Measurements from ENCODE around the gene ENHO.

The ENHO gene

DNA sequence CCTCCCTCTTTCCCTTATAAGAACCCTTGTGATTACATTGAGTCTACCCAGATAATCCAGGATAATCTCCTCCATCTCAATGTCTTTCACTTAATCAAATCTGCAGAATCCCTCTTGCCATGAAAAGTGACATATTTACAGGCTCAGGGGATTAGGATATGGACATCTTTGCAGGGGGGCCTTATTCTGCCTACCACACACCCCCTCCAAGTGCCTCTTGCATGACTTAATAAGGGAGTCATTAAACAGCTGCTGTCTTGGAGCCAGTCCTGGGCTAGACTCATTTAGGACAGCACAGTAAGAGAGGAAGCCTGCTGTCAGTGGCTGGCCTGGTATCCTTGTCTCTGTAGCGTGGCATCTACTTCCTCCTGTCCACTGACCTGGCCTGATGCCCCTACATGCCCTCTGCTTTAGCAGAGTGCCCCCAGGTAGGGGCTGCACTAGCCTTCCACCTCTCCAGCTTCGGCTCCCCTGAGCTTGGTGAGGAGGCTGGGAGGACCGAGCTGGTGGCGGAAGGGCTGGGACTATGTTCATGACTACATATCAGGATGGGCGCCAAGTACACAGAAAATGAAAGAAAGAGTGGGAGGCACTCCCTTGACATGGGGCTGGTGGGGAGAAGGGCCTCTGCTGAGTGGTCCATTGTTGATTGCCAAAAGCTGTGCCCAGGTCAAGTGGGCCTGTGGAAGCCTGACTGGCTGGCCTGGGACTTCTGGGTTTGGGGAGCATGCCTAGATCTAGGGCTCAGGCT is 17.2 kb downstream of the ENHO start:
- Histone ChIP-seq H4K20me1 (ENCODE audit: insufficient read depth, low read length) (no peaks in the 10 kb centered on the region), H2AFZ (ENCODE audit: low read length) (no peak overlapping the region), H3K27me3 (ENCODE audit: insufficient read depth, low read length) (no peaks in the 10 kb centered on the region), H3K36me3 (ENCODE audit: insufficient read depth, low read length) (no peaks in the 10 kb centered on the region), H3K9me3 (ENCODE audit: low read length) (no peaks in the 10 kb centered on the region), H3K27ac (ENCODE audit: low read depth, low read length, poor library complexity, severe bottlenecking) (no peak overlapping the region), H3K4me3 (ENCODE audit: low read depth, low read length, poor library complexity, severe bottlenecking) (no peak overlapping the region), H3K9ac (ENCODE audit: low read length) (no peak overlapping the region), H3F3A (ENCODE audit: insufficient read depth, low read length) (no peaks in the 10 kb centered on the region), H3K4me2 (ENCODE audit: low read length) (no peak overlapping the region), H3K4me1 (ENCODE audit: insufficient read depth, low read length, severe bottlenecking) (no peaks in the 10 kb centered on the region), H3K79me2 (ENCODE audit: insufficient read depth, low read length) (no peaks in the 10 kb centered on the region), H3K9me2 (ENCODE audit: low read depth, low read length) (no peaks in the 10 kb centered on the region)
- TF ChIP-seq, protein P1, sequence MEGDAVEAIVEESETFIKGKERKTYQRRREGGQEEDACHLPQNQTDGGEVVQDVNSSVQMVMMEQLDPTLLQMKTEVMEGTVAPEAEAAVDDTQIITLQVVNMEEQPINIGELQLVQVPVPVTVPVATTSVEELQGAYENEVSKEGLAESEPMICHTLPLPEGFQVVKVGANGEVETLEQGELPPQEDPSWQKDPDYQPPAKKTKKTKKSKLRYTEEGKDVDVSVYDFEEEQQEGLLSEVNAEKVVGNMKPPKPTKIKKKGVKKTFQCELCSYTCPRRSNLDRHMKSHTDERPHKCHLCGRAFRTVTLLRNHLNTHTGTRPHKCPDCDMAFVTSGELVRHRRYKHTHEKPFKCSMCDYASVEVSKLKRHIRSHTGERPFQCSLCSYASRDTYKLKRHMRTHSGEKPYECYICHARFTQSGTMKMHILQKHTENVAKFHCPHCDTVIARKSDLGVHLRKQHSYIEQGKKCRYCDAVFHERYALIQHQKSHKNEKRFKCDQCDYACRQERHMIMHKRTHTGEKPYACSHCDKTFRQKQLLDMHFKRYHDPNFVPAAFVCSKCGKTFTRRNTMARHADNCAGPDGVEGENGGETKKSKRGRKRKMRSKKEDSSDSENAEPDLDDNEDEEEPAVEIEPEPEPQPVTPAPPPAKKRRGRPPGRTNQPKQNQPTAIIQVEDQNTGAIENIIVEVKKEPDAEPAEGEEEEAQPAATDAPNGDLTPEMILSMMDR (IDR thresholded peaks at IDR 0.05; ENCODE audit: low read length) = no peak
- no peak for TF ChIP-seq EZH2 (IDR thresholded peaks at IDR 0.05; ENCODE audit: borderline replicate concordance, low read length)

DNA sequence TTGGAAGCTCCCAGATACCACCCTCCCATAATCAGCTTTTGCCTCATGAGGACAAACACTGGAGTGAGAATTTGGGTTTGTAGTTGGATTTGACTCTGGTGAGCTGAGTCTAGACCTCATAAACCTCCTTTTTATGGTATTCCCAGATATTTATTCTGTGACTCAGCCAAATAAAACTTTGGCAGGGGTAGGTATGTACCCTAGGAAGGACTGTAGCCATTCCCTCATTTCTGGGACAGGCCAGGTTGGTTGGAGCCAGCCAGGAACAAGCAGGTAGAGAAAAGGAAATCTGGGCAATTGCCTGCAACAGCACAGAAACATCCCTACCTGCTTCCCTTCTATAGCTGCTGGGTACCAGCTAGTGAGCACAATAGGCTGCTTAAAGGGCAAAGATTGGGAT is 19.4 kb downstream of the ENHO start:
- Histone ChIP-seq H2AFZ (ENCODE audit: low read length) (no peak overlapping the region), H3K27ac (ENCODE audit: low read depth, low read length, poor library complexity, severe bottlenecking) (no peak overlapping the region), H3K9ac (ENCODE audit: low read length) (no peak overlapping the region), H3K4me3 (ENCODE audit: low read depth, low read length, poor library complexity, severe bottlenecking) (no peak overlapping the region), H3K36me3 (ENCODE audit: insufficient read depth, low read length) (no peaks in the 10 kb centered on the region), H3K4me1 (ENCODE audit: insufficient read depth, low read length, severe bottlenecking) (no peaks in the 10 kb centered on the region), H3K4me2 (ENCODE audit: low read length) (no peak overlapping the region), H3K9me3 (ENCODE audit: low read length) (no peaks in the 10 kb centered on the region), H3F3A (ENCODE audit: insufficient read depth, low read length) (no peaks in the 10 kb centered on the region), H4K20me1 (ENCODE audit: insufficient read depth, low read length) (no peaks in the 10 kb centered on the region), H3K27me3 (ENCODE audit: insufficient read depth, low read length) (no peaks in the 10 kb centered on the region), H3K9me2 (ENCODE audit: low read depth, low read length) (no peaks in the 10 kb centered on the region), H3K79me2 (ENCODE audit: insufficient read depth, low read length) (no peaks in the 10 kb centered on the region)
- TF ChIP-seq, protein P1 (IDR thresholded peaks at IDR 0.05; ENCODE audit: low read length) = no peak
- no peak for TF ChIP-seq EZH2 (IDR thresholded peaks at IDR 0.05; ENCODE audit: borderline replicate concordance, low read length)

DNA sequence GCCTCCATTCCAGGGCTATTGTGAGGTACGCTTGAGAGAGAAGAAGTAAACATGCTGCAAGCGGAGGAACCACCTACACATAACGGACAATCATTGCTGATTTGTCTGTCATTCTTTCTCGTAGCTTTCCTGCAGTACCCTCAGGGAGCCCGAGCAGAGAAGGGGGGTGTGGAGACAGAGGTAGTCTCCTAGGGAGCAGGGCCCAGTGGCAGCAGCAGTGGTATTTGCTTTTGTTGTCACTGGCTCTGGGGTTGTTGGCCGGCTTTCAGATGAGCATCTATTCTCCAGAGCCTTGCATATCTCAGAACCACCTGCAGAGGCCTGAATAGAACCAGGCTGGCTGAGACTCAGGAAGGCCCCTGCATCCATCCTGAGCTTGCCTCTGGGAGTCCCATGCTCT is 19.9 kb downstream of the ENHO start:
- H3K79me2 ChIP-seq (ENCODE audit: insufficient read depth, low read length) = no peaks in the 10 kb centered on the region
- TF ChIP-seq, protein P1 (IDR thresholded peaks at IDR 0.05; ENCODE audit: low read length) = no peak
- TF ChIP-seq EZH2 (IDR thresholded peaks at IDR 0.05; ENCODE audit: borderline replicate concordance, low read length) = no peak
- H3K4me1 ChIP-seq (ENCODE audit: insufficient read depth, low read length, severe bottlenecking) = no peaks in the 10 kb centered on the region
- H3K9me3 ChIP-seq (ENCODE audit: low read length) = no peaks in the 10 kb centered on the region
- no peak overlapping the region for H3K27ac ChIP-seq (ENCODE audit: low read depth, low read length, poor library complexity, severe bottlenecking)
- H3K4me3 ChIP-seq (ENCODE audit: low read depth, low read length, poor library complexity, severe bottlenecking) = no peak overlapping the region
- no peak overlapping the region for H2AFZ ChIP-seq (ENCODE audit: low read length)
- H3K9me2 ChIP-seq (ENCODE audit: low read depth, low read length) = no peaks in the 10 kb centered on the region
- no peaks in the 10 kb centered on the region for H3K36me3 ChIP-seq (ENCODE audit: insufficient read depth, low read length)
- H3K9ac ChIP-seq (ENCODE audit: low read length) = no peak overlapping the region
- H3K4me2 ChIP-seq (ENCODE audit: low read length) = no peak overlapping the region
- H4K20me1 ChIP-seq (ENCODE audit: insufficient read depth, low read length) = no peaks in the 10 kb centered on the region
- no peaks in the 10 kb centered on the region for H3F3A ChIP-seq (ENCODE audit: insufficient read depth, low read length)
- H3K27me3 ChIP-seq (ENCODE audit: insufficient read depth, low read length) = no peaks in the 10 kb centered on the region
